Natural killer cell (primary cell): ENCODE data around the gene ALOX12B. TPM values are rescaled to one million over a fixed set of nuclear protein-coding genes. Genes with fewer than 3 reads are reported as not detected.

Experiments used
- ATAC-seq, 3 donors: fragments of 150-1000 bp in 2 of 3; fragments of 200-7000 bp in 1 of 3; cut with Tn5 transposase; 1 replicate in 1 of 3; 2 replicates in 2 of 3; pipeline ENCODE4 v1.10.0; 2021; ENCODE audit warnings: mild to moderate bottlenecking in 2 of 3, moderate library complexity in 2 of 3
- DNase-seq, 2 donors: peaks; one replicate each; pipeline versions ENCODE4 v3.0.0 to v3.0.0-alpha.2; 2013 to 2021; ENCODE audit warnings: mixed read lengths in 1 of 2
- H3K27ac ChIP-seq: one replicate; pipeline ENCODE4 v1.5.1; 2013; ENCODE audit warnings: mild to moderate bottlenecking, low read length
- H3K27me3 ChIP-seq: one replicate; pipeline ENCODE4 v1.6.1; 2013; ENCODE audit warnings: low read length; ENCODE audit not compliant: control insufficient read depth, insufficient read depth
- H3K36me3 ChIP-seq: one replicate; pipeline ENCODE4 v1.6.1; 2013; ENCODE audit warnings: low read length; ENCODE audit not compliant: control insufficient read depth, insufficient read depth
- H3K4me1 ChIP-seq: one replicate; pipeline ENCODE4 v1.6.1; 2013; ENCODE audit warnings: low read length; ENCODE audit not compliant: control insufficient read depth, insufficient read depth
- H3K4me3 ChIP-seq: one replicate; pipeline ENCODE4 v1.5.1; 2013; ENCODE audit warnings: low read length
- H3K9me3 ChIP-seq: one replicate; pipeline ENCODE4 v1.6.1; 2013; ENCODE audit warnings: low read length; ENCODE audit not compliant: control insufficient read depth, insufficient read depth
- H3K27ac Mint-ChIP-seq, 2 donors: one replicate each; pipeline ENCODE4 v1.8.0; 2022; ENCODE audit warnings: mild to moderate bottlenecking in 2 of 2, mixed read lengths in 2 of 2, moderate library complexity in 1 of 2
- H3K27me3 Mint-ChIP-seq, 2 donors: one replicate each; pipeline ENCODE4 v1.8.0; 2022; ENCODE audit warnings: low read depth in 2 of 2, mixed read lengths in 2 of 2
- H3K36me3 Mint-ChIP-seq: one replicate; pipeline ENCODE4 v1.8.0; 2022; ENCODE audit warnings: mixed read lengths
- H3K4me1 Mint-ChIP-seq, 2 donors: one replicate each; pipeline ENCODE4 v1.8.0; 2022; ENCODE audit warnings: mixed read lengths in 2 of 2
- H3K4me3 Mint-ChIP-seq: one replicate; pipeline ENCODE4 v1.8.0; 2022; ENCODE audit warnings: mild to moderate bottlenecking, moderate library complexity, mixed read lengths
- H3K9me3 Mint-ChIP-seq, 2 donors: one replicate each; pipeline ENCODE4 v1.8.0; 2022; ENCODE audit warnings: mixed read lengths in 2 of 2
- CTCF ChIP-seq: fragments of 200-600 bp; IDR thresholded peaks from one replicate; pipeline ENCODE4 v1.8.0; 2022; ENCODE audit warnings: antibody characterized with exemption
- WGBS: methylation state at CpG from one replicate; pipeline ENCODE4 v1.1.7; 2013; ENCODE audit warnings: missing lambda C conversion rate; ENCODE audit not compliant: insufficient coverage; 5-methylcytosine and 5-hydroxymethylcytosine counted together
- intact Hi-C: fragments of 100-400 bp; cut with micrococcal nuclease; formaldehyde crosslinking; loops from one replicate; pipeline ENCODE4 v1.14.2; 2022
- total RNA-seq, 4 donors: library from RNA; stranded (reverse); fragments of 120-200 nt in 1 of 4; gene quantifications; one replicate each; pipeline versions ENCODE4 v1.2.3 to v1.2.4, GENCODE V29; 2013 to 2022

ALOX12B gene
- under 1 TPM; 0.29 to 0.58 (median 0.56) TPM for total RNA-seq
- total RNA-seq (2013): 0.27 TPM

GRCh38 chr17:8087075-8087951 is at the start of gene ALOX12B:
Gene ALOX12B, minus strand, starts transcription at chr17:8087716. Its CDS starts 274 bp downstream, at chr17:8087442.
- Mint-ChIP-seq H3K4me3 (no peak within 1 kb of the TSS), H3K27ac (no peak within 1 kb of the TSS), H3K27me3 (peaks cover 23 to 29% of the 10 kb centered on the region in 2 donors), H3K4me1 (no peaks in the 10 kb centered on the region), H3K9me3 (no peaks in the 10 kb centered on the region), H3K36me3 (no peaks in the 10 kb centered on the region)
- ATAC-seq (no peak), DNase-seq (no peak)
- intact Hi-C loops: no loop called here
- H3K4me1 ChIP-seq: peaks cover 3% of the 10 kb centered on the region
- TF ChIP-seq CTCF: no peak
- no peaks in the 10 kb centered on the region for H3K36me3 ChIP-seq
- no peak within 1 kb of the TSS for H3K4me3 ChIP-seq
- H3K27me3 ChIP-seq: no peaks in the 10 kb centered on the region
- 88% methylated on average over 20 of the region's 20 CpGs for WGBS
- no peak within 1 kb of the TSS for H3K27ac ChIP-seq
- H3K9me3 ChIP-seq: no peaks in the 10 kb centered on the region

- ATAC-seq (no peak), DNase-seq (no peak)
- WGBS: 85% methylated on average over 4 of the region's 4 CpGs
- intact Hi-C loops: no loop called here
- Histone ChIP-seq H3K4me3 (no peak overlapping the region), H3K4me1 (peaks cover 13% of the 10 kb centered on the region), H3K27me3 (no peaks in the 10 kb centered on the region), H3K27ac (no peak overlapping the region), H3K9me3 (no peaks in the 10 kb centered on the region), H3K36me3 (no peaks in the 10 kb centered on the region)
- no peaks in the 10 kb centered on the region for H3K9me3 Mint-ChIP-seq
- no peaks in the 10 kb centered on the region for H3K4me1 Mint-ChIP-seq
- H3K4me3 Mint-ChIP-seq: no peak overlapping the region
- no peak overlapping the region for H3K27ac Mint-ChIP-seq
- TF ChIP-seq CTCF: no peak
- H3K27me3 Mint-ChIP-seq: peaks cover 10 to 12% of the 10 kb centered on the region in 2 donors
- no peaks in the 10 kb centered on the region for H3K36me3 Mint-ChIP-seq
These were observed 46.4 kb upstream of the ALOX12B start for GRCh38 chr17:8133941-8134340.

- no peak overlapping the region for H3K27ac Mint-ChIP-seq
- WGBS: 88% methylated on average over 12 of the region's 12 CpGs
- Histone ChIP-seq H3K27me3 (no peaks in the 10 kb centered on the region), H3K9me3 (no peaks in the 10 kb centered on the region), H3K4me1 (peaks cover 9% of the 10 kb centered on the region), H3K36me3 (no peaks in the 10 kb centered on the region), H3K4me3 (no peak overlapping the region), H3K27ac (no peak overlapping the region)
- H3K4me1 Mint-ChIP-seq: no peaks in the 10 kb centered on the region
- no peak for DNase-seq
- no peaks in the 10 kb centered on the region for H3K36me3 Mint-ChIP-seq
- intact Hi-C loops: no loop called here
- no peak for ATAC-seq
- H3K27me3 Mint-ChIP-seq: peaks cover 10 to 12% of the 10 kb centered on the region in 2 donors
- no peaks in the 10 kb centered on the region for H3K9me3 Mint-ChIP-seq
- H3K4me3 Mint-ChIP-seq: no peak overlapping the region
- no peak for TF ChIP-seq CTCF
These were observed 45.9 kb upstream of the ALOX12B start for GRCh38 chr17:8133399-8133798.
